DLD1 (cell line): Measurements from ENCODE around the gene PLCB3.

ENCODE experiments used
- in situ Hi-C: cut with HindIII; loops from 2 replicates; pipeline ENCODE4 v1.10.0; 2017; ENCODE audit warnings: low sequenced_read_pairs

The PLCB3 gene

DNA sequence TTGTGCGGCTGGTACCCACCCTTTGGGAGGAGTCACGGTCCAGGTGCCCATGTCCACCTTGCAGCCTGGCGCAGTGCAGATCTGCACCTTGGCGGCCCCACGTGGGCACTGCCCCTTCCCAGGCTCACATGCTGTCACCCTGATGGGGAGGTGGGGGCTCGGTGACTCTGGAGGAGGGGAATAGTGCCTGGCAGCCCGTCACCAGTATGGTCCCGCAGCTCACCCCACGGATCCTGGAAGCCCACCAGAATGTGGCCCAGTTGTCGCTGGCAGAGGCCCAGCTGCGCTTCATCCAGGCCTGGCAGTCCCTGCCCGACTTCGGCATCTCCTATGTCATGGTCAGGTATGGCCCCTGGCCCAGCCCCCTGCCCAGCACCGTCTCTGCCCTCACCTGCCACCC lies 30.5 kb upstream of the PLCB3 start:
- in situ Hi-C loops = no loop called here

DNA sequence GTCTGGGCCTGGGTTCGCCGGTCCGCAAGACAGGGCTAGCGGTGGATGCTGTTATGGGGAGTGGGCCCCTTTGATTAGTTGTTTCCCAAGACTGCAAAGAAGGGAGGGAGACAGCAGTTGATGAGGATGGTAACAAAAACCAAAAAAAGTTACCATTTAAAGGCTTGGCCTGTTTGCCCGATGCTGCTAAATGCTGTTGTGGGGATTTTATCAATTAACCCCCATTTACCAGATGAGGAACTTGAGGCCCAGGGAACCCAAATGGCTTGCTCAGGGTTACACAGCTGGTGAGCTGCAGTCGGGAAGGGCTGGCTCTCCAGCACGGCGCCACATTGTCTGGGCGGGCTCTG lies 28.7 kb upstream of the PLCB3 start:
- in situ Hi-C loops = no loop called here

DNA sequence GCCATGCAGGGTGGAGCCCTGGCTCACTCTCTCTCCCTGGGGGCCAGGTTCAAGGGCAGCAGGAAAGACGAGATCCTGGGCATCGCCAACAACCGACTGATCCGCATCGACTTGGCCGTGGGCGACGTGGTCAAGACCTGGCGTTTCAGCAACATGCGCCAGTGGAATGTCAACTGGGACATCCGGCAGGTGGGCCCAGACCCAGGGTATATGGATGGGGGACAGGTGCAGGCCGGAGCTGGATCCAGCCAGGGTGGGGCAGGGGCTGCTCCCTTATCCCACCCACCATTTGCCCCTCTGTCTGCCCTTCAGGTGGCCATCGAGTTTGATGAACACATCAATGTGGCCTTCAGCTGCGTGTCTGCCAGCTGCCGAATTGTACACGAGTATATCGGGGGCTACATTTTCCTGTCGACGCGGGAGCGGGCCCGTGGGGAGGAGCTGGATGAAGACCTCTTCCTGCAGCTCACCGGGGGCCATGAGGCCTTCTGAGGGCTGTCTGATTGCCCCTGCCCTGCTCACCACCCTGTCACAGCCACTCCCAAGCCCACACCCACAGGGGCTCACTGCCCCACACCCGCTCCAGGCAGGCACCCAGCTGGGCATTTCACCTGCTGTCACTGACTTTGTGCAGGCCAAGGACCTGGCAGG lies 28.2 kb upstream of the PLCB3 start:
- in situ Hi-C loops = no loop called here

DNA sequence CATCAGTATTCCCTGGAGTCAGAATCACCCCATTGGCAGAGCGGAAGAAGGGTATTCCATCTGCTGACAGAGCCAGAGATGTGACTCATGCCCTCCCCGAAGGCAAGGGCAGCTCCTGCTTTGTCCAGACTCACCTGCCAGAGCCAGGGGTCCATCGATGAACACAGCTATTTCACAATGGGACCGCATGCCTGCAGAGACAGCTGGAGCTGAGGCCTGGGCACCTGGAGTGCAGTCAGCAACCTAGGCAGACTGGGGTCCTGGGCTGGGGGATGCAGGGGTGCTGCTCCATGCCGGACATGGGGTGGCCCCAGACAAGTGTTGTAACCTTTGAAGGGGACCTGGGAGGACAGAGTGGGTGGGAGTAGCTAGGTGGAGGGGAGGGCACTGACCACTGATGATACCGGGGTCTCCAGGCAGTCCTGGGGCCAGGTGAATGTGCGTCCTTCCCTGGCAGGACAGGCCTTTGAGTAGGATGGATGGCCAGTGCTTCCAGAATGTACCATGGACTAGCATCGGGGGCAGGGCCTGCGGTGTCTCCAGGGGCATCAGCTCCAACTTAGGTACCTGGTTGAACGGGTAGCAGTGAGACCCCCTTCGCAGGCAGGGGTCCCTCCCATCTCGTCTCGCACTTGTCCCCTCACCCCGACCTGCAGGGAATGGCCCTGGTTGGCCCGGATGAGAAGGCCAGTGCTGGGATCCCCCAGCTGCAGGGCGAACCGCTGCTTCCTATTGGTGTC lies 27.0 kb upstream of the PLCB3 start:
- in situ Hi-C loops = no loop called here

DNA sequence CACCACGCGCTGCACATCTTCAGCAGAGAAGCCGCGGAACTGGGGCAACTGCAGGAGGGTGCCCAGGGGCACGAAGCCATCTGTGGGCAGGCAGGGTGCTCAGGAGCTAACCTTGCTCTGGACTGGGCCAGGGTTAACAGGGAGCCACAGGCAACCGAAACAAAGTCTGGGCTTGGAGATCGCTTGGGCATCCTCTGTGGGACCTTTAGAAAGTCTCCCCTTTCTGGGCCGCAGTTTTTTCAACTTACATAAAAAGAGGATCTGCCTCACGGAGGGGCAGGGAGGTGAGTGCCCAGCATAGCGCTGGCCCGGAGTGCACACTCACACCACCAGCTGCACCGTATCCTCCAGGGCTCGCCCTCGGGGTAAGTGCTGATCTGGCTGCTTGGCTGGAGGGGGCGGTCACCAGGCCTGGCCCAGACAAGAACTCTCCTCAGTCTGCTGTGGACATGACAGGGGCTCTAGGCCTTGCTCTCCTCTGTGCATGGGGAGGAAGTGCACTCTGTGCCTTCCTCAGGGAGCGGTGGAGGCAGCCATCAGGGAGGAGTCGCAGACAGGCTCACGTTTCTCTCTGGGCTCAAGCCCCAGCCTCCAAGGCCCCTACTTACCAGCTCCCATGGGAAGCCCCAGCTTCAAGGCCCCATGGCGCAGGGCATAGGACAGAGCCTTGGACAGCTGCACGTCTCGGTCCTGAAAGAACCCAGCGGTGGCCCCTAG lies 26.3 kb upstream of the PLCB3 start:
- in situ Hi-C loops = no loop called here

DNA sequence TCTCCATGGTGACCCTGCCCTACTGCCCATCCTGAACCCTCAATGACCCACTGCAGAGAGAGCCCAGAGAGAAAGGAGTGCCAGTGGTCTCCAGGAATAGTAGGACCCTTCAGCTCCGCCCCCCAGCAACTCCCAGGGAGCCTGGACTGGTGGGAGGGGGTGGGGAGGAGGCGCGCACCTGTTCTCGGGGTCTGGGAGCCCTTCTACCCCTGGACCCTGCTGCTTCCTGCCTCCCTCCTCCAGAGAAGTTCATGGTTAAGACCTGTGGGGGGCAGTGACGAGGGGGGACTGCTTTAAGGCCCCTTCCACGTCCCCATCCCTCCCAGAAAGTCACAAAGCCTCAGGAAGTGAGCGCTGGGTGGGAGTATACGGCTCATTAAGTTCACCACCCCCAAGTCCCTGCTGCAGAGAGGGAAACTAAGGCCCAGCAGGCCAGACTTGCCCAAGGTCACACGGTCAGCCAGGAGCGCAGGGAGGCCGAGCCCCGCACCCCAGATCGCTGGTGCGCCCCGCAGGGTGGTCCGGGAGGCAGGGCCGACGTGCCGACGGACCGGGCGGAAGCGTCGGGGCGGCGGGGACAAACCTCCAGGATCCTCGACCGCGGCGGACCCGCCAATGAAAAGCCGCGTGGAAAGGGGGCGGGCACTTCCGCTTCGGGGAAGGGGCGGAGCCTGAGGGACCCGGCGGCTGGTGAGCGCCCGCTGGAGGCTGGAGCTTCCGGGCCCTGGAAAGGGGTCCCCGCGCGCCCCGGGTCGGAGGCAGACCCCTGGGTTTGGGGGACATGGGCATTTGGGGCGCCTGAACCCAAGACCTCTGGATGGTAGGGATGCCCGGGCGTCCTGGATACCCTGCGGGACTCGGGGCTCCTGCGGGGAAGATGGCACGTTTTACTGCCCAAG lies 25.5 kb upstream of the PLCB3 start, which contains the start of the genes NUDT22 and TRPT1:
TSS of gene NUDT22 (plus strand) at position 667 of the 899 bp plus-strand sequence. CDS start 379 bp downstream, outside the sequence.
TSS of gene TRPT1 (minus strand) at position 579 of the 899 bp plus-strand sequence. CDS start at position 253, 326 bp downstream.
- in situ Hi-C loops = no loop called here

DNA sequence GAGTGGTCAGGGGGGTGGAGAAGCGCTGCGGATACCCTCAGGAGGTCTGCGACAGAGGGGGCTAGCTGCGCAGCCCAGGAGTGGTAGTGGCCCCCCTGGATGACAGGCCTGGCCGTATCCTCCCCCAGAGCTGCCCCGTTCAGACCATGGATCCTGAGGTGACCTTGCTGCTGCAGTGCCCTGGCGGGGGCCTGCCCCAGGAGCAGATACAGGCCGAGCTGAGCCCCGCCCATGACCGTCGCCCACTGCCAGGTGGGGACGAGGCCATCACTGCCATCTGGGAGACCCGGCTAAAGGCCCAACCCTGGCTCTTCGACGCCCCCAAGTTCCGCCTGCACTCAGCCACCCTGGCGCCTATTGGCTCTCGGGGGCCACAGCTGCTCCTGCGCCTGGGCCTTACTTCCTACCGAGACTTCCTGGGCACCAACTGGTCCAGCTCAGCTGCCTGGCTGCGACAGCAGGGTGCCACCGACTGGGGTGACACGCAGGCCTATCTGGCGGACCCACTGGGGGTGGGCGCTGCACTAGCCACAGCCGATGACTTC lies 24.8 kb upstream of the PLCB3 start:
- in situ Hi-C loops = no loop called here

DNA sequence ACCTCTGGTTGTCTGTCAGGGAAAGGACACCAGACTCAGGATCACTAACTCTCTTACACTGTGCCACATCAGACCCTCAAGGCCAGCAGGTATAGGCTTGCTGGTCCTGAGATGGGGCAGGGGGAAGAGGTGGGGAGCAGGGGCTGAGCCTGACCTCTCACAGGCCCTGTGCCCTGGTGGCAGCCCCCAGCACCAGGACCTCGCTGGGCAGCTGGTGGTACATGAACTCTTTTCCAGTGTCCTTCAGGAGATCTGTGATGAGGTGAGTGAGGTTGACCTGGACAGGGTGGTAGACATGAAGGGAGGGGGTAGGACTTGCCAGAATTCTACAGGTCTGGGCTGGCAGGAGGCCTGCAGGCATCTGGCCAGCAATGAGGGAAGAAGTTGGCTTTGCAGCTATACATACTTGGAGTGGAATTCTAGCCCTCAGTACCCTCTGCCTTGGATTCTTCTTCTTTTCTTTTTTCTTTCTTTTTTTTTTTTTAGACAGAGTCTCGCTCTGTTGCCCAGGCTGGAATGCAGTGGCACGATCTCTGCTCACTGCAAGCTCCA lies 23.8 kb upstream of the PLCB3 start:
- in situ Hi-C loops = no loop called here

DNA sequence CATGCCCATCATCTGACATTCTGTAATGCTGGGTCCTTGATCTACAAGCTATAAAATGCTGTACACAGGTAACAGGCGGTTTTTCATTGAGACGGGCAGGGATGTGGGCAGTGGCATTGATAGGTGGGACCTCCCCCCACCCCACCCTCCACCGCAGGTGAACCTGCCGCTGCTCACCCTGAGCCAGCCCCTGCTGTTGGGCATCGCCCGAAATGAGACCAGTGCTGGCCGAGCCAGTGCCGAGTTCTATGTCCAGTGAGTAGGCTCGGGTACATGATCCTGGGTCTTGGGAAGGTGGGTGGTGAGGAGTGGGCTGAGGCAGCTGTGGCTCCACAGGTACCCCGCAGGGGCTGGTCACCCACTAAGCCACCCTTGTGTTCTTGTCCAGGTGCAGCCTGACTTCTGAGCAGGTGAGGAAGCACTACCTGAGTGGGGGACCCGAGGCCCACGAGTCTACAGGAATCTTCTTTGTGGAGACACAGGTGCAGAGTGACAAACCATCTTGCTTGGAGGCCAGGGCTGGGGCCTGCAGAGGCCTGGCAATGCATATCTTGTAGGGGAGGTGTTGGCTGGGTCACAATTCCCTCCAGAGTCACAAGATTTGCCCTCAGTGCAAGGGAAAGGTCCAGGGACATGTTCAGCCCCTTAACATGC lies 22.1 kb upstream of the PLCB3 start:
- in situ Hi-C loops = no loop called here

DNA sequence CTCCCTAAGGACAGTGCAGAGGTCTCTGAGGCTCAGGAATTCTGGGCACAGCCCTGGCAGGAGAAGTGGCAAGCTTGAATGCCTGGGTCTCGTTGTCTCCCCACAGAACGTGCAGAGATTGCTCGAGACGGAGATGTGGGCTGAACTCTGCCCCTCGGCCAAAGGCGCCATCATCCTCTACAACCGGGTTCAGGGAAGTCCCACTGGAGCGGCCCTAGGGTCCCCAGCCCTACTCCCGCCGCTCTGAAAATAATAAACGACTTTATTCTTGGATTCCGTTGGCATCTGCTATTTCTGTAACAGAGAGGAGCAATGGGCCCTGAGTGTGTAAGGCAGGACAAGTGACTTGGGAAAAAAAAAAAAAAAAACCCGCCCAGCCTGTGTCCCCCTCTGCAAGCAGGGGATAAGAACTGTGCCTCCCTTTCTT lies 21.6 kb upstream of the PLCB3 start:
- in situ Hi-C loops = no loop called here

DNA sequence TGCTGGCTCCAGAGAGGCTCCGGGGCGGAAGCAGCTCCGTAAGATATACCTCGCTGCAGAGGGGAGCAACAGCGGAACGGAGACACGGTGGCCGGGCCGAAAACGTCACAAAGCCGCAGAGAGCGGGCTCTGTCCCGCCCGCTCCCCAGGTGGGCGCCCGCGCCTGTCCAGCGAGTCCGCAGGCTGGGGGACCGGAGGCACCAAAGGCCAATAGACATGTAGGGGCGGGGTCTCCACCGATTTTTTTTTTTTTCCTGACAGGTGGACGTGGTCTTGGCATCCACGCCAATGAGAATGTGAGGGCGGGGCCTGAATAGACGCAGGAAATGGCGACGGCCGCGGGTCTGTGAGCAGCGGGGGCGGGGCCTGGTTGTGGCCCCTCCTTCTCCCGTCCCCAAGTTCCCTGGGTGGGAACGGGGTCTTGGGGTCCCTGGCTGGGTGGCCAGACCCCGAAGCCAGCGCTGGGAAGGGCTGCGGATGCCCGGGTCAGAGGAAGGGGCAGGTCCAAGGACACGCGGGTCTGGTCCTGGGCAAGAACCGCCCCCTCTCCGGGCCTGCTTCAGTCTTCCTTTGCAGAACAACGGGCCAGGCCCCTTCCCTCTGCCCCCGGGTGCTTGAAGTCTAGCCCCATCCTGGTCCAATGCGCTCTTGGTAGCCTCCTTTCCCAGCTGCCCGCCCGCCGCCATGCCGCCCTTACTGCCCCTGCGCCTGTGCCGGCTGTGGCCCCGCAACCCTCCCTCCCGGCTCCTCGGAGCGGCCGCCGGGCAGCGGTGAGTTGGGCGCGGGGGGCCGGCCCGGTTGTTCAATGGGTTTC lies 21.0 kb upstream of the PLCB3 start, which contains the start of gene DNAJC4:
TSS of gene DNAJC4 (plus strand) at position 378 of the 814 bp plus-strand sequence. CDS start at position 685, 307 bp downstream.
- in situ Hi-C loops = no loop called here

DNA sequence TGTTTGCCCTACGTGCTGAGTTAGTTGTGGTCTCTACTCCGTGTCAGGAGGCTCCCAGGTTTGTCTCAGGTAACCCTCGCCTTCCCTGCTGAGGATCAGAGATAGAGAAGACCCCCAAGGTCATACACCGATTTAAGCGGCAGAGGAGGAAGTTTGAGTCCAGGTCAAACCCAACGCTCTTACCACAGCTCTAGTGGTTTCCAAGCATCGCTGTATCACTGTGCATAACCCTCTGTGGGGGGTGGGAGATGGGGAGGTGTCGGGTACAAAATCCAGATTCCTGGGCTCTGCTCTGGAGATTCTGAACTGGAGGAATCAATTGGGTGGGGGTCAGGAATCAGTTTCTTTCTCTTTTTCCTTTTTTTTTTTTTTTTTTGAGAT lies 20.4 kb upstream of the PLCB3 start:
- in situ Hi-C loops = no loop called here

DNA sequence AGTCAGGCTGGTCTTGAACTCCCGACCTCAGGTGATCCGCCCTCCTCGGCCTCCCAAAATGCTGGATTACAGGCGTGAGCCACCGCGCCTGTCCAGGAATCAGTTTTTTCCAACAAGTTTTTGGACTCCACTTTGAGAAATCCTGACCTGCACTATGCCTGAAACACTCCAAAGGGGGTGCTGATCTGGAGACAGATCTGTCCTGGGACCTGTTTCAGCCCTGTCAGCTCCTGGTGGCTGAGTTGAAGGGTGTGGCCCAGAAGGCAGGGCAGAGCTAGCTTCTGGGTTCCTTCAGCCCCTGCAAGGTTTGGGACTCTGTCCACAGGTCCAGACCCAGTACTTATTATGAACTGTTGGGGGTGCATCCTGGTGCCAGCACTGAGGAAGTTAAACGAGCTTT lies 19.8 kb upstream of the PLCB3 start:
- in situ Hi-C loops = no loop called here

DNA sequence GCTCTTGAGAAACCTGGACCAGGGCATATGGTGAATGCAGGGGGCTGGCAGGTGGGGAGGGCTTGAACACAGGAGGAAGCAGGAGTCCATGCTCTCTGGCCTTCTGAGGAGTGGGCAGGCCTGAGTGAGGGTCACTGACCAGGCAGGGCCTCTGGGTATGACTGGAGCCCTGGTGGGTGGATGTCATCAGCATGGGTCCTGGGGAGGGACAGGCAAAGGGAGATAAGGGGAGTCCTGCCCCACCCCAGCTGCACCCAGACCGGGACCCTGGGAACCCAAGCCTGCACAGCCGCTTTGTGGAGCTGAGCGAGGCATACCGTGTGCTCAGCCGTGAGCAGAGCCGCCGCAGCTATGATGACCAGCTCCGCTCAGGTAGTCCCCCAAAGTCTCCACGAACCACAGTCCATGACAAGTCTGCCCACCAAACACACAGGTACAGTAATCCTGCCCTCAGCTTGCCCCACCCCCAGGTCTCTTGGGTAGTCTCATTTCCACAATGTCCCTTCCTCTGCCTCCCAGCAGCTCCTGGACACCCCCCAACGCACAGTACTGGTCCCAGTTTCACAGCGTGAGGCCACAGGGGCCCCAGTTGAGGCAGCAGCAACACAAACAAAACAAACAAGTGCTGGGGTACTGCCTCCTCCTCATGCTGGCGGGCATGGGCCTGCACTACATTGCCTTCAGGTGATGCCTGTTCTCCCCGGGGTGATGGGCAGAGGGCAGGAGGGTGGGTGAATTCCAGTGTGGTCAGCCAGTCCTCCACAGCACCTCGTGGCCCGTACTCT lies 19.0 kb upstream of the PLCB3 start:
- in situ Hi-C loops = no loop called here

DNA sequence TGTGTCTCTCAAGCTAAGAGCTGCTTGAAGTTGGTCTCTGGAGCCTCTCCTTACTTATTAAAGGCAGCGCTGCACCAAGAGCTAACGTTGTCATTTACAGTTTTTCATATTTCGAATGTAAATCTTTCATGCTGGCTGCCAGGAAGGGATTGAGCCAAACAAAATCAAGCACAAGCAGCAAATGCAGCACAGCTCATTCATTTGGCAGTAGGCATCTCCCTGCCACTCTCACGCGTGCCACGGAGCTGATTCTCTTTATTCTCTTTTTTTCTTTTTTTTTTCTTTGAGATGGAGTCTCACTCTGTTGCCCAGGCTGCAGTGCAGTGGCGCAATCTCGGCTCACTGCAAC lies 18.4 kb upstream of the PLCB3 start:
- in situ Hi-C loops = no loop called here

DNA sequence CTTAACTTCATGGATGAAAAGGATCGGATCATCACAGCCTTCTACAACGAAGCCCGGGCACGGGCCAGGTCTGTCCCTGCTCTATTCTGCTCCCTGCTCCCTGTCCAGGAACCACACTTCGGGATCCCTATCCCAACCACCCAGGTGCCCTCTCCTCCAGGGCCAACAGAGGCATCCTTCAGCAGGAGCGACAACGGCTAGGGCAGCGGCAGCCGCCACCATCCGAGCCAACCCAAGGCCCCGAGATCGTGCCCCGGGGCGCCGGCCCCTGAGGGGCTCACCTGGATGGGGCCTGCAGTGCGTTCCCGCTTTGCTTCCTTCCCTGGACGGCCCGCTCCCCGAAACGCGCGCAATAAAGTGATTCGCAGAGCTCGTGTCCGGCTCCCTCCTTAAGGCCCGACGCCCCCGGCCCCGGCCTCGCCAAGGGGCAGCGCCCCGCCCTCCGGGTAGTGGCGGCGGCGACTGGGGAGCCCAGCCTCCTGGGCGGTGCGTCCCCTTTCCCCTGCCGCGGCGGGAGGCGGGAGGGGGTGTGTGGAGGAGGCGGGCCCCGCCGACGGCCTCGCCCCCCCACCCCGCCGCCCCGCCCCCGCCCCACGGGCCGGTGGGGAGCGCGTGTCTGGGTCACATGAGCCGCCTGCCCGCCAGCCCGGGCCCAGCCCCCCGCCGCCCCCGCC lies 17.3 kb upstream of the PLCB3 start, which contains the start of gene VEGFB:
TSS of gene VEGFB (plus strand) at position 672 of the 674 bp plus-strand sequence. CDS start 250 bp downstream, outside the sequence.
- in situ Hi-C loops = no loop called here

DNA sequence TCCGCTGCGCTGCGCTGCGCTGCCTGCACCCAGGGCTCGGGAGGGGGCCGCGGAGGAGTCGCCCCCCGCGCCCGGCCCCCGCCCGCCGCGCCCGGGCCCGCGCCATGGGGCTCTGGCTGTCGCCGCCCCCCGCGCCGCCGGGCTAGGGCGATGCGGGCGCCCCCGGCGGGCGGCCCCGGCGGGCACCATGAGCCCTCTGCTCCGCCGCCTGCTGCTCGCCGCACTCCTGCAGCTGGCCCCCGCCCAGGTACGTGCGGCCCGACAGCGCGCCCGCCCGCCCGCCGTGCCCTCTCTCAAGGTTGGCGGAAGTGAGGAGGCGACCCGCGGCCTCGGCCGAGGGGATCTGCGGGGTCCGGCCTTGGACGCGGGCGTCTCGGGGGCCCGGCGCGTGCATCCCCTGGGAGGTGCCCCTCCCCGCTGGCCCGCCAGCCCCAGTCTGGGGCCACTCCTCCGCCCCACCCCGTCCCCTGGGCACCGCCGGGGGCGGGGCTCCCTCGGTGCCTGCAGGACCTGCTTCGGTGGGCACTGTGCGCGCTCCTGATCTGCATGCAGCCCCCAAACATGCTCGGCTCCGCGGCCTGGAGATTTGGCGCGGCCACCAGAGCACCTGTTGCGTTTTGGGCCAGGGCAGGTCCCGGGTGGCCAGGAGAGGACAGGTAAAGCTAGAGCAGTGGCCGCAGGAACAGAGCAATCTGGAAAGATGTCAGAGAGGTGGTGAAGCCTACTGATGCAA lies 16.5 kb upstream of the PLCB3 start:
- in situ Hi-C loops = no loop called here
